Epithelial cell of proximal tubule (primary cell): Measurements from ENCODE around the gene HS3ST5. TPM values are rescaled to one million over a fixed set of nuclear protein-coding genes. Genes with fewer than 3 reads are reported as not detected.
"Not testable (repeated sequence)": the region's sequence is repeated elsewhere in the genome, so short reads cannot be mapped to it uniquely, and the experiment has no call there.

Experiments
- DNase-seq: peaks from one replicate; pipeline ENCODE4 v3.0.0-alpha.2; 2011; ENCODE audit warnings: low read depth
- H3K4me3 ChIP-seq: 2 replicates; pipeline ENCODE4 v1.5.1; 2011; ENCODE audit warnings: low read depth, mild to moderate bottlenecking, low read length
- CTCF ChIP-seq: conservative IDR thresholded peaks from 2 replicates; pipeline ENCODE4 v1.5.1; 2012; ENCODE audit warnings: low read depth, mild to moderate bottlenecking, low read length
- total RNA-seq: library from RNA; depleted of rRNA; stranded (reverse); fragments of >200 nt; gene quantifications from 2 replicates; pipeline ENCODE4 v1.2.3, GENCODE V29; 2015

The HS3ST5 gene
- total RNA-seq, 1 donor from 2014 or later: 0.17 TPM

- no peak overlapping the region for H3K4me3 ChIP-seq
- no peak for DNase-seq
- TF ChIP-seq CTCF: no peak
Observed at GRCh38 chr6:114227944-114228468, 114.8 kb downstream of the HS3ST5 start.

GRCh38 chr6:114220241-114220640, 122.6 kb downstream of the HS3ST5 start:
- no peak for DNase-seq
- no peak for TF ChIP-seq CTCF
- H3K4me3 ChIP-seq: no peak overlapping the region

GRCh38 chr6:114218437-114219340, 124.1 kb downstream of the HS3ST5 start:
- H3K4me3 ChIP-seq: no peak overlapping the region
- no peak for TF ChIP-seq CTCF
- DNase-seq: no peak

GRCh38 chr6:114217996-114218395, 124.8 kb downstream of the HS3ST5 start:
- not testable (repeated sequence) for H3K4me3 ChIP-seq, DNase-seq

GRCh38 chr6:114216789-114217467, 125.9 kb downstream of the HS3ST5 start:
- no peak overlapping the region for H3K4me3 ChIP-seq
- no peak for DNase-seq
- no peak for TF ChIP-seq CTCF

GRCh38 chr6:114210467-114210866, 132.4 kb downstream of the HS3ST5 start:
- DNase-seq: no peak
- no peak for TF ChIP-seq CTCF
- H3K4me3 ChIP-seq: no peak overlapping the region

- no peak for DNase-seq
- TF ChIP-seq CTCF: no peak
- H3K4me3 ChIP-seq: no peak overlapping the region
Observed at GRCh38 chr6:114203460-114203859, 139.4 kb downstream of the HS3ST5 start.
